ENCODE measurements around the gene CHD2.
"Not testable (repeated sequence)": the region's sequence is repeated elsewhere in the genome, so short reads cannot be mapped to it uniquely, and the experiment has no call there.

The CHD2 gene

GRCh38 chr15:92906563-92907081 lies 6.5 kb downstream of the CHD2 start:
- no peak for DNase-seq (ENCODE audit: low read depth)

DNA sequence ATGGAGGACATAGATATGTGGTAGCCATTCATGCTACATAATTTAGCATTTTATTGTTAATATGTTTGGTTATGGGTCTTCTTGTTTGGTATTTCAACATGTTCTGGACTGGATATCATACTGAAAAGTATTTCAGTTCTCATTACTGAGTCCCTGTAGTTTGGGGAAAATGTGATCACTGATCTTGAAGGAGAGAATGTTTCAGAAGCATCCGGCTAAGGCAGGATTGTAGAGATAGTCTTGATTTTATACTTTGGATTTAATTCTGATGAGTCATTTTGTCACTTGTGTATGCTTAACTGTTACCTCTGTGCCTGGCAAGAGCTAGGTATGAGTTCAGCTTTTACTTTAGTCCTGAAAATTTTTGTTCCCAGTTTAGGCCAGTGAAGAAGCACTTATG lies 7.1 kb downstream of the CHD2 start:
- no peak for DNase-seq (ENCODE audit: low read depth)

DNA sequence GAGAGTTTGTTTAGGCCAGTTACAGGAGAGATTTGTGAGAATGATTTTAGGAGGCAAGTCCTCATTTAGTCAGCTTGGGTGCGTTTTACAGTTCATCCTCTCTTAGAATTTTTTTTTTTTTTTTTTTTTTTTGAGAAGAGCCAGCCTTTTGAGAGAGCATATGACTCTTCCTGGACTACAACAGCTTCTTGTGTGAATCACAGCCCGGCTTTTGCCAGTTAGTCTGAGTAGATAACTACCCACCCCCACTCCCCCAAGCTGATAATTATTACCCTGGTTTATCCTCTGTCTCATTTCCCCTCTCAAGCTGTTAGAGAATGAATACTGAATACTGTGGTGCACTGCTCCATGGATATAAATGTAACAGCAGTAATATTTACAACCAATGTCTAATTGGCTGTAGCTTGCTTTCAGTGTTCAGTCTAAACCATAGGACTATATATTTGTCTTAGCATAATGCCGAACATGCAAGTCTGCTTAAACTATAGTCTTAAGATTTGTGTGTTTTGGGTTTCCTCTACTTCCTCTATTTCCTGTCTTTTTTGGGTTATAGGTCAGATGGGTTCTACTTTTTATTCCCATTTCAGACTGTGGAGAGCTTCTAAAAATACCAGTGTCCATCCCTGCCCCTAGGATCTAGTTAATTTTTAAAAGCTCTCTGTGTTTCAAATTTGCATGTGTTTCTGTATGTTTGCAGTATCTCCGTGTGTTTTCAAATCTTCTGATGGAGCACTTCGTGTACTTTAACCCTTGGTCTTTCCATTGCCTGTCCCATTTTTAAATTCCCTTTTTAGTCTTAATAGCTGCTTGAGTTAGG lies 8.0 kb downstream of the CHD2 start:
- no peak for DNase-seq (ENCODE audit: low read depth)

DNA sequence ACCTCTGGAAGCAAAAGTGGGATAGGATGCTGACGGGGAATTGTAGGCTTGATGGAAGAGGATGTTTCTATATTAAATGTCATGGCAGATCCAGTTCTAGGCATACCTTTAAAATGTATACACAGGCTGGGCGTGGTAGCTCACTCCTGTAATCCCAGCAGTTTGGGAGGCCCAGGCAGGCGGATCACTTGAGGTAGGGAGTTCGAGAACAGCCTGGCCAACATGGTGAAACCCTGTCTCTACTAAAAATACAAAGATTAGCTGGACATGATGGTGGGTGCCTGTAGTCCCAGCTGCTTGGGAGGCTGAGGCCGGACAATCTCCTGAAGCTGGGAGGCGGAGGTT lies 8.6 kb downstream of the CHD2 start:
- no peak for DNase-seq (ENCODE audit: low read depth)

DNA sequence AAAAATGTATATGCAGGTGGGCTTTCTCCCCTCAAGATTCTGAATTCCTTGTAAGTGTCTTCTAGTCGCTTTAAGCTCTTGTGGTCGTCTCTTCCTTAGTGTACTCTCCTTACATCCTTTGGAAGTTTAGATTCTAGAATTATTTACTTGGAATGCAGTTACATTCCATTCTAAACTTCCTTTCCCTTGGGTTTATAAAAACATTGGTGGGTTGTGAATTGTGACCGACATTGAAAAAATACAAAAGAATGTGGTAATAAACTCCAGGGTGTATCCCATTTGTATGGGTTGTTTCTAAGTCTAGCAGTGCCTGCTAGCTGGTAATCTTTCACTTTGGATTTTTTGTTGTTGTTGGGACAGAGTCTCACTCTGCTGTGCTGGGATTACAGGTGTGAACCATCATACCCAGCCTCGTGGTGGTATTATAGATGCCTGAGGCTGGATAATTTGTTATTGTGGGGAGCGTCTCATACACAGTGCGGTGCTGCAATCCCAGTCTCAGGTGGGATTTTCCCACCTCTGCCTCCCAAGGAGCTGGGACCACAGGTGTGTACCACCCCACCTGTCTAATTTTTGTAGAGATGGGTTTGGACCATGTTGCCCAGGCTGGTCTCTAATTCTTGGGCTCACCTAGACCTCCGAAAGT lies 9.1 kb downstream of the CHD2 start:
- no peak for DNase-seq (ENCODE audit: low read depth)

- DNase-seq (ENCODE audit: low read depth), result no peak
Observed at GRCh38 chr15:92910451-92910850, 10.3 kb downstream of the CHD2 start.

DNA sequence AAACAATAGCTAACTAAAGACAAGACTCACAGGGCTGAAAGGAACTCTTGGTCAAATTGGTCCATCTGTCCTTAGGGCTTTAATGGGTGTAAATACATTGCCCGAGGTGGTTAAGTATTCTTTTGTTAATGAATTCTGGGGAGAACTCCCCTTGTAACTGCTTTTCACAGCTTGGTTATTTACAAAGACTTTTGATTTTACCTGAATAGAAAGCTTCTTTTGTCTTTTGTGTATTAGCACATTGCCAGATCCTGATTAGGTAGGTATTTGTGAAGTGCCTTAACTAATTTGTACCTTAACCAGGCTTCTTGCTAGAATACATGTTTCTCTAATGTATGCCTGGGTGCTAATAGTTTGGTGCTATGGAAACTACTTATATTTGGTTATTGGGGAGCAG lies 14.0 kb downstream of the CHD2 start:
- DNase-seq (ENCODE audit: low read depth), result no peak

GRCh38 chr15:92914768-92915221 lies 14.7 kb downstream of the CHD2 start:
- no peak for DNase-seq (ENCODE audit: low read depth)

DNA sequence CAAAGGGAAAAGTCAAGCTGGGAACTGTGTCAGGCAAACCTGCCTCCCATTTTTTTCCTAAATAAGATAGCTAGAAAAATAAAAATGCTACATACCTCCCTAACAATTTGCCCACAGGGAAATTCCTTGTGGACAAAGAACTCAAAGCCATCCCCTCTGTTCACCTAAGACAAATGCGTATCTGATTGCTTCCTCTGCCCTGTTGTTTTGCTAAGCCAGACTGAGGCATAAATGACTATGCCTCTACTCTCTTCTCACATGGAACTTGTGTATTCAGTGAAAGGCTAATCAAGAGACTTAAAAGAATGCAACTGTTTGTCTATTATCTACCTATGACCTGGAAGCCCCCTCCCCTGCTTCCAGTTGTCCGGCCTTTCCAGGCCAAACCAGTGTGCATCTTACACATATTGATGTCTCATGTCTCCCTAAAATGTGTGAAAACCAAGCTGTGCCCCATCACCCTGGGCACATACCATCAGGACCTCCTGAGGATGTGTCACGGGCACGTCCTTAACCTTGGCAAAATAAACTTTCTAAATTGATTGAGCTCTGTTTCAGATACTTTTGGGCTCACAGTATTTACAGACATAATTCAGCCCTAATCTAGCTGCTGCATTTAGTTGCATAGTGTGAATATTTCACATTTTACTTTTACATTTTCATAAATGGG lies 15.8 kb downstream of the CHD2 start:
- DNase-seq (ENCODE audit: low read depth), result no peak

DNA sequence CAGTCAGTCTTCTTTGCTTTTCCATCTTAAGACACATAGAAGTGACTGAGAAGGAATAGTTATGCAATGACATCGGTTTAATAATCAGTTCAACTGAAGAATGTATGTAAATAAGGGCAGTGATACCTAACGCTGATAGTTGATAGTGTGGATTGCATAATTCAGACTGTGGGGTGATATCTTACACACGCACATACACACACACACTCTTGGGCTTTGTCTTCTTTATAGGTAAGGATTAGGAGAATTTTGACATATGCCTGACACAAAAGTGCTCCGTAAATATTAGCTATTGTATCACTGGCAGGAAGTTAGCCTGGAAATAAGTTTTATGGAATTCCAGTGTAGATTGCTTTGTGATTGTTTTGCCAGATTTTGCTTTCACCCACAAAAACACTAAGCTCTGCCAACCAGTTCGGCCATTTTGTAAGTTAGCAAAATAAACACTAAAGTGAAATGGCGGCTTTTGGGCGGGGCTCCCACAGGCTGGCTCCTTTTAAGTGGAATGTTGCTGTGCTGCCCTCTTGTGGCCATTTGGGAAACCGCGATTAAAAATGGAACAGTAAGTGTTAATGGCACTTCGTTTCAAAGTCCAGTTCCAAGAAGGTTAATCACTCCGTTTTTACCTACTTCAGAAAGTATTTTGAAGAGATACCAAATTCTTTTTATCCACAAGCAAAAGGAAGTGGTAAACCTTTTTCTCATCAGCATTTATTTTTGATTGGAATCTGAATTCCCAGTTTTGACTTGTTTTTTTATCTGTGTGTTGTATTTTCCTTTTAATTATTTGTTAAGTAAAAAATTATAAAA lies 17.7 kb downstream of the CHD2 start:
- peak; percentile 81 for DNase-seq (ENCODE audit: low read depth)

DNA sequence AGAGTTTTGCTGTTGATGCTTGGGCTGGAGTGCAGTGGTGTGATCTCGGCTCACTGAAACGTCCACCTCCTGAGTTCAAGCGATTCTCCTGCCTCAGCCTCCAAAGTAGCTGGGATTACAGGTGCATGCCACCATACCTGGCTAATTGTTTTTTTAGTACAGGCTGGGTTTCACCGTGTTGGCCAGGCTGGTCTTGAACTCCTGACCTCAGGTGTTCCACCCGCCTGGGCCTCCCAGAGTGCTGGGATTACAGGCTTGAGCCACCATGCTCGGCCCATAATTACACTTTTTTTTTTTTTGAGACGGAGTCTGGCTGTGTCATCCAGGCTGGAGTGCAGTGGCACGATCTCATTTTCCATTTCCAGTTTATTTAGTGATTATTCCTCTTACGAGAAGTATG lies 18.8 kb downstream of the CHD2 start:
- not testable (repeated sequence) for DNase-seq (ENCODE audit: low read depth)

DNA sequence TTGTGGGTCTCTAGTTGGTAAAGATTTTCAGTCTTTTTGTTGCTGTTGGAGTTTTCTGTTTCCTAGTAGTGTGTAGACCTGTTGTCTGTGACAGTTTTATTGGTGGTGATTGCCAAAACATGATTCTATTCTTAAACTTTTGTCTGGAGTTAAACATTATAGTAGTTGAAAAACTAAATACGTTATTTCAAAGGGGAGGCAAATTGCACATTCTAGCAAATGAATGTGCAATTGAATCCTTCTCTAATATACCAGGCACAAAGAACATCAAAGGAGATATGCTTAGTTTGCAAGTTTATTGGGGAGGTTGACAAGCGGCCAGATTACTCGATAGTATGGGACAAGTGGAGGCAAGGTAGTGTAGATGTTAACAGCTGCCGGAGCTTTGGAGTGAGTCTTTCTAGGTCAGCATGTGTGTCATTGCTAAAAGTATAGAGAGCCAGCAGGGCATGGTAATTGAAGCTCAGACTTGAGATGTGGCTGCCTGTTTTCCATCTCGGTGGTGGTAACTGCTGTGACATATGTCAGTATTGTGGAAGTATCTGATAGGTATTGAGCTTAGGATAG lies 20.6 kb downstream of the CHD2 start:
- DNase-seq (ENCODE audit: low read depth), result no peak

DNA sequence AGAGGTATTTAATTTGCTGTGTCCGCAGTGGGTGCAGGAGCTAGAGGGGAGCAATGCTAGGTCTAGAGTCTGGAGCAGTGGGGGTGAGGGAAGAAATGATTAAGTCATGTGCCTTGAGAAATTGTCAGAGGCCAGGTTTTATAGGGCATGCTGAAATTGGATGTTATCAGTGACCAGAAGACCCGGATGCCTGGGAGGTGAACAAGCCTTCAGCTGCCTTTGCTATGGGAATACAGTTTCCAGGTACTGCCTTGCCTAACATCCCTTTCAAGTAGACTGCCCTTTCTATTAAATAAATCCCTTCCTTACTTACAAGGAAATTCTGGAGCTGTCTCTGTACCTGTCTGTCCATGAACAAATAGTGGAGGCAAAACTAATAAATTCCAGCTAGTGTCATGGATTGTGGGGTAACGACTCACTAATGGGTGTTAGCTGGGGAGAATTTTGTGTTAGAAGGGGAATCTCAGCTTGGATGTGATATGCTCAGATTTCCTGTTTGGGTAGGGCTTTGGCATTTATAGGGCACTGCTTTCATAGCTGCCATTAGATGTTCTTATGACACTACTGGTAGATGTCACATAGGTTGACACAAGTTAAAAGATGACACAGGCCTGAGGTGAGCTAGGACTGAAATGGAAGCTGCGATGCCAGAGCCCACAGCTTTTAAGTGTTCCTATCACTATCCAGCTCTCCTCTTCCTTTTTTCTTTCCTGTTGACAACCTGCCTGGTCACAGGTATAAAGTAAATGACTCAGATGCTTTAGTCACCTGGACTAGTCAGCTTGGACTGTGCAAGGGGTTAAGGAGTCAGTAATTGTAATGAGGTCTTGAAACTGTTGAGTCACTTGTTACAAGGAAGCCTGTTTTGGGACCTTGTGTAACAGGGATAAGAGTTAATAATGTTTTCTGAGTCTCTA lies 21.3 kb downstream of the CHD2 start:
- no peak for DNase-seq (ENCODE audit: low read depth)

DNA sequence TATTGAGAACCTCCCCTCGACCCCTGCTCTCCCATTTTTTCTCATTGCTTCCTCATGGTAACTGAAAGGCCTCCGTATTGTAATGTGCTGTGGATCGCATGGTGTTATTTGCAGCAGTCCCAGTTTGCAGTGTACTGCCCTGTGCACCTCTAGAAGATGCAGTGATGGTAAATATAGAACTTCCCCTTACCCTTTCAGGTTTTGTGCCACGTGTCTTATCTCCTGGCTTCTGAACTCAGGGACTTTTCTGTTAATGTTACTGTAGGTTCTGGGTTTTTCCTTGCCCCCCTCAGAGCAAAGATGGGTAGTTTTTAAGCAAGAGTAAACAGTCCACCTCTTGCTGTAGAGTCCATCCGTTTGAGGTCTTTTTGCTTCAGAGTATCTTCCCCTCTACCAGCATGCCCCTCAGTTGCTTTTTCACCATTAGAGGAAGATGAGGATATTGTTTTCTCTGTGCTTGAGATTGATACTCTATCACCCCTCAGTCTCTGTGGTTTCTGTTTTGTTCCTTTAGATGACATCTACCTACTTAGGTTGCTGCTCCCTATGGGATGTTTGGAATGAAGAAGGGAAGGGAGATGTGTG lies 22.4 kb downstream of the CHD2 start:
- no peak for DNase-seq (ENCODE audit: low read depth)

DNA sequence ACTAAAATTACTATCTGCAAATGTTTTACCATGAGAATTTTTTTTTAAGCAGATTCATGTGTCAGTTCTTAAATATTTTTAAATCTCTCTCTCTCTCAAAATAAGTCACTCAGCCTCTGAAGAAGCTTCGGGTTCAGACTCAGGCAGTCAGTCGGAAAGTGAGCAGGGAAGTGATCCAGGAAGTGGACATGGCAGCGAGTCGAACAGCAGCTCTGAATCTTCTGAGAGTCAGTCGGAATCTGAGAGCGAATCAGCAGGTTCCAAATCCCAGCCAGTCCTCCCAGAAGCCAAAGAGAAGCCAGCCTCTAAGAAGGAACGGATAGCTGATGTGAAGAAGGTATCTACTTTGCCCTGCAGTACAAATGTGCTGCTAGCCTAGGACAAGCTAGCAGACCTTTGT lies 24.1 kb downstream of the CHD2 start:
- DNase-seq (ENCODE audit: low read depth), result no peak

DNA sequence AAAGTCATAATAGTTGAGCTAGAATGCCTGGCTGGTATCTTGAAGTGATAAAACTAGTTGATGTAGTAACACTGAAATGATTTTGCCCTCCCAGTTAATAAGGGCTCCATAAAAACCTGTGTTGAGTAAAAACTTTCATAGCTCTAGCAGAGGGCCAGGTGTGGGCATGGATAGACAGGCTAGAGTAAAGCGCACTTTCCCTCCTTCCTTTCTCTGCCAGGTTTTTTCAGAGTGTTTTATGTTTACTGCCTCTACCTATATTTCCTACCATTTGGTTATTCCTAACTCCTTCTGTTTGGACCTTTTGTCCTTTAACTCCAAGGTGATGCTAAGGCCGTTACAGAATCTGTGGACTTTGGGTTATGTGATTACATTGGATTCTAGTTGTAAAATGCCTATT lies 25.3 kb downstream of the CHD2 start:
- DNase-seq (ENCODE audit: low read depth), result no peak

DNA sequence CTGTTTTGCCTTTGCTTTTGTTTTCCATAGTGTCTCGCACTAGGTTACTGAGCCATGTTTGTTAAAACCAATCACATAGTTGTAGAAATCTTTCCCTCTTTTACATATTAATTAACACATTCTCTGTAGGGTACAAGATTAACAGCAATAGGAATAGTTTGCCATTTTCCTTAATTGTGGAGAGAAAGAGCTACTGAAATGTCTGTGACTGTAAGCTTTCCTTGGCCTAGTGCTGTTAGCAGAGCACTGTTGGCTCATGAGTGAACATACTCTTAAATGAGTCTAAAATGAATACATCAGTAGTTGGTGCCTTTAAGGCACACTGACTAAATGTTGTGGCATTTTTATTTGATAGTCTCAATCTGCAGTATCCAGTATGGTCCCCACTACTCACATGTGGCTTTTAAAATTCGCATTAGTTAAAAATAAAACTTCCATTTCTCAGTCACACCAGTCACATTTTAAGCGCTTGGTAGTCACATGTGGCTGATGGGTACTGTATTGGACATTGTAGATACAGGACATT lies 28.2 kb downstream of the CHD2 start:
- DNase-seq (ENCODE audit: low read depth), result no peak

DNA sequence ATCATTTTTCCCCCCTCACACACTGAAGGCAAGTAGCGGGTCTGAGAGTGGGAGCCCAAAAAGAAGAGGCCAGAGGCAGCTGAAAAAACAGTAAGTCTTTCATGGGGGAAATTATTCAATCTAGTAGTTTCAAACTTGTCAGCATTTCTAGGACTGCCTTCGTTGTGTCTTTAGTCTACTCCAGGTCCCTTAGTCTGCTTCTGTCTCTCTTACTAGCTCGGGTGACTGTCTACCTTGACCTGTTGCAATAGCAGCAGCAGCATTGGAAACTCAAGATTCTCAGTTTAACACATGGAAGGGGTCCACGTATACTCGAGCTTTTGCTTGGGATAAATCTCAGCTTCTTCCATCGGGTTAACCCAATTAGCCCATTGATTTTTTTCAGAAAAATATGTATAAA lies 28.9 kb downstream of the CHD2 start:
- DNase-seq (ENCODE audit: low read depth), result no peak

GRCh38 chr15:92930054-92930621 lies 30.0 kb downstream of the CHD2 start:
- no peak for DNase-seq (ENCODE audit: low read depth)

DNA sequence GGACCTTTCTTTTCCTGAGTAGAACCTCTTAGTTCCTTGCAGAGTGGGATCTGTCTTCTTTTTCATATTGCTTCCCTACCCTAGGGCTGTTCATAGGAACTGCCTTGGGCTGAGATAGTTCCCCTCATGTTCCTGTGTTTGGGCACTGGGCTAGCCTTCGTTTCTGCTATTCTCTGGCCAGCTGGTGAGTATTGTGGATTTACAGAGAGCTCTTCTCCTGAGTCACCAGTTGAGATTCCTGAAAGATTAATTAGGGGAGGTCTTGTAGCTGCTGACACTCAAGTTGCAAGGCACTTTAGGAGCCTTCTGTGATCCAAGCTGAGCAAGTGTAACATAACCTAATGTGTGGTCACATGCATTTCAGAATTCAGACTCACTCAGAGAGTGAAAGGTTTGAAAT lies 30.7 kb downstream of the CHD2 start:
- no peak for DNase-seq (ENCODE audit: low read depth)

Data from stimulated activated CD8-positive, alpha-beta memory T cell treated with anti-CD3 and anti-CD28 coated beads, Interleukin-15, amount 100 ng/mL, for 24 hours (primary cell).